Measurements from ENCODE around the gene IL1R1.

The IL1R1 gene

GRCh38 chr2:102168026-102168771, 25.7 kb downstream of the IL1R1 start:
- Mint-ChIP-seq H3K9me3 (no peaks in the 10 kb centered on the region), H3K27me3 (no peaks in the 10 kb centered on the region), H3K4me1 (peaks cover 24% of the 10 kb centered on the region), H3K4me3 (no peak overlapping the region), H3K27ac (peak overlapping the region in 1 of 2 donors; percentile 34)
- peak; percentile 75 for ATAC-seq
- no peak for DNase-seq

GRCh38 chr2:102171946-102172345, 29.4 kb downstream of the IL1R1 start:
- Mint-ChIP-seq H3K27me3 (no peaks in the 10 kb centered on the region), H3K27ac (no peak overlapping the region)

GRCh38 chr2:102172745-102173144, 30.2 kb downstream of the IL1R1 start:
- no peak overlapping the region for H3K27ac Mint-ChIP-seq
- H3K9me3 Mint-ChIP-seq: no peaks in the 10 kb centered on the region

More at GRCh38 chr2:102171946-102172345, 29.4 kb downstream of the IL1R1 start:
- ATAC-seq: no peak
- Mint-ChIP-seq H3K9me3 (no peaks in the 10 kb centered on the region), H3K4me1 (peaks cover 15% of the 10 kb centered on the region), H3K4me3 (no peak overlapping the region)
- DNase-seq: no peak

GRCh38 chr2:102176172-102176571, 33.6 kb downstream of the IL1R1 start:
- peaks cover 6% of the 10 kb centered on the region for H3K4me1 Mint-ChIP-seq
- no peak overlapping the region for H3K27ac Mint-ChIP-seq
- no peak for DNase-seq

More at GRCh38 chr2:102172745-102173144, 30.2 kb downstream of the IL1R1 start:
- no peak overlapping the region for H3K4me3 Mint-ChIP-seq
- peaks cover 14% of the 10 kb centered on the region for H3K4me1 Mint-ChIP-seq
- ATAC-seq: no peak
- no peak for DNase-seq
- H3K27me3 Mint-ChIP-seq: no peaks in the 10 kb centered on the region

GRCh38 chr2:102177814-102178478, 35.4 kb downstream of the IL1R1 start:
- H3K9me3 Mint-ChIP-seq: no peaks in the 10 kb centered on the region

More at GRCh38 chr2:102176172-102176571, 33.6 kb downstream of the IL1R1 start:
- H3K9me3 Mint-ChIP-seq: no peaks in the 10 kb centered on the region
- peaks cover 8% of the 10 kb centered on the region for H3K27me3 Mint-ChIP-seq
- no peak overlapping the region for H3K4me3 Mint-ChIP-seq
- no peak for ATAC-seq

GRCh38 chr2:102179061-102179460, 36.5 kb downstream of the IL1R1 start:
- H3K4me1 Mint-ChIP-seq: no peaks in the 10 kb centered on the region
- H3K27ac Mint-ChIP-seq: no peak overlapping the region
- no peak for ATAC-seq
- no peak for DNase-seq
- H3K27me3 Mint-ChIP-seq: peaks cover 31% of the 10 kb centered on the region
- H3K9me3 Mint-ChIP-seq: no peaks in the 10 kb centered on the region
- no peak overlapping the region for H3K4me3 Mint-ChIP-seq

More at GRCh38 chr2:102177814-102178478, 35.4 kb downstream of the IL1R1 start:
- Mint-ChIP-seq H3K4me3 (no peak overlapping the region), H3K27ac (no peak overlapping the region), H3K4me1 (peaks cover 2% of the 10 kb centered on the region), H3K27me3 (peaks cover 24% of the 10 kb centered on the region)
- DNase-seq (no peak), ATAC-seq (no peak)

GRCh38 chr2:102179788-102180686, 37.5 kb downstream of the IL1R1 start:
- H3K27ac Mint-ChIP-seq: no peak overlapping the region

GRCh38 chr2:102180687-102180999, 38.1 kb downstream of the IL1R1 start:
- H3K27ac Mint-ChIP-seq: no peak overlapping the region
- H3K27me3 Mint-ChIP-seq: peaks cover 33% of the 10 kb centered on the region
- DNase-seq: no peak
- no peaks in the 10 kb centered on the region for H3K4me1 Mint-ChIP-seq
- ATAC-seq: no peak
- no peak overlapping the region for H3K4me3 Mint-ChIP-seq
- H3K9me3 Mint-ChIP-seq: no peaks in the 10 kb centered on the region

More at GRCh38 chr2:102179788-102180686, 37.5 kb downstream of the IL1R1 start:
- no peak for ATAC-seq
- Mint-ChIP-seq H3K27me3 (peaks cover 33% of the 10 kb centered on the region), H3K9me3 (no peaks in the 10 kb centered on the region), H3K4me3 (no peak overlapping the region), H3K4me1 (no peaks in the 10 kb centered on the region)
- DNase-seq: no peak

- no peaks in the 10 kb centered on the region for H3K9me3 Mint-ChIP-seq
- no peak overlapping the region for H3K4me3 Mint-ChIP-seq
- peaks cover under 1% of the 10 kb centered on the region for H3K4me1 Mint-ChIP-seq
- DNase-seq (no peak), ATAC-seq (no peak)
- no peak overlapping the region for H3K27ac Mint-ChIP-seq
- H3K27me3 Mint-ChIP-seq: peaks cover 35% of the 10 kb centered on the region
Observed at GRCh38 chr2:102181376-102181775, 38.8 kb downstream of the IL1R1 start.

- H3K27me3 Mint-ChIP-seq: peaks cover 40% of the 10 kb centered on the region
- H3K9me3 Mint-ChIP-seq: no peaks in the 10 kb centered on the region
- H3K4me3 Mint-ChIP-seq: no peak overlapping the region
- H3K27ac Mint-ChIP-seq: no peak overlapping the region
- peaks cover 7% of the 10 kb centered on the region for H3K4me1 Mint-ChIP-seq
- ATAC-seq: no peak
- no peak for DNase-seq
Observed at GRCh38 chr2:102181919-102182635, 39.5 kb downstream of the IL1R1 start.

- DNase-seq (no peak), ATAC-seq (no peak)
- no peak overlapping the region for H3K27ac Mint-ChIP-seq
- H3K4me3 Mint-ChIP-seq: no peak overlapping the region
- no peaks in the 10 kb centered on the region for H3K9me3 Mint-ChIP-seq
- H3K4me1 Mint-ChIP-seq: peaks cover 22% of the 10 kb centered on the region
- H3K27me3 Mint-ChIP-seq: peaks cover 56% of the 10 kb centered on the region
Observed at GRCh38 chr2:102184018-102184417, 41.5 kb downstream of the IL1R1 start.

- Mint-ChIP-seq H3K9me3 (no peaks in the 10 kb centered on the region), H3K27ac (no peak overlapping the region), H3K4me1 (peaks cover 22% of the 10 kb centered on the region), H3K27me3 (peaks cover 57% of the 10 kb centered on the region), H3K4me3 (no peak overlapping the region)
- DNase-seq (no peak), ATAC-seq (no peak)
Observed at GRCh38 chr2:102184568-102184967, 42.0 kb downstream of the IL1R1 start.

- Mint-ChIP-seq H3K4me3 (no peak overlapping the region), H3K9me3 (no peaks in the 10 kb centered on the region), H3K27ac (no peak overlapping the region), H3K27me3 (peaks cover 61% of the 10 kb centered on the region), H3K4me1 (peaks cover 22% of the 10 kb centered on the region)
- ATAC-seq (peak; percentile 42), DNase-seq (no peak)
Observed at GRCh38 chr2:102185347-102185746, 42.8 kb downstream of the IL1R1 start.

- peaks cover 55% of the 10 kb centered on the region for H3K27me3 Mint-ChIP-seq
- peaks cover 22% of the 10 kb centered on the region for H3K4me1 Mint-ChIP-seq
- peak within 1 kb of the TSS; percentile 82 to 98 for H3K27ac Mint-ChIP-seq
- DNase-seq: no peak
- H3K9me3 Mint-ChIP-seq: no peaks in the 10 kb centered on the region
- ATAC-seq: no peak
- peak within 1 kb of the TSS; percentile 83 to 91 for H3K4me3 Mint-ChIP-seq
Observed at GRCh38 chr2:102186791-102187495, 44.4 kb downstream of the IL1R1 start, which contains the start of gene IL1RL2. IL1RL2 (plus strand) TSS chr2:102187023; CDS start chr2:102187868, 845 bp downstream.

All from stimulated activated naive CD8-positive, alpha-beta T cell treated with anti-CD3 and anti-CD28 coated beads, Interleukin-15, amount 100 ng/mL, for 72 hours (primary cell).